SKM-1 (cell line): ENCODE results near the gene ADAMTS2.
"Not testable (repeated sequence)": the region's sequence is repeated elsewhere in the genome, so short reads cannot be mapped to it uniquely, and the experiment has no call there.

Experiments used
- DNase-seq: peaks from one replicate; lab custom pipeline; 2025; ENCODE audit not compliant: unreplicated experiment; lab: John Stamatoyannopoulos, UW

ADAMTS2 gene

DNA sequence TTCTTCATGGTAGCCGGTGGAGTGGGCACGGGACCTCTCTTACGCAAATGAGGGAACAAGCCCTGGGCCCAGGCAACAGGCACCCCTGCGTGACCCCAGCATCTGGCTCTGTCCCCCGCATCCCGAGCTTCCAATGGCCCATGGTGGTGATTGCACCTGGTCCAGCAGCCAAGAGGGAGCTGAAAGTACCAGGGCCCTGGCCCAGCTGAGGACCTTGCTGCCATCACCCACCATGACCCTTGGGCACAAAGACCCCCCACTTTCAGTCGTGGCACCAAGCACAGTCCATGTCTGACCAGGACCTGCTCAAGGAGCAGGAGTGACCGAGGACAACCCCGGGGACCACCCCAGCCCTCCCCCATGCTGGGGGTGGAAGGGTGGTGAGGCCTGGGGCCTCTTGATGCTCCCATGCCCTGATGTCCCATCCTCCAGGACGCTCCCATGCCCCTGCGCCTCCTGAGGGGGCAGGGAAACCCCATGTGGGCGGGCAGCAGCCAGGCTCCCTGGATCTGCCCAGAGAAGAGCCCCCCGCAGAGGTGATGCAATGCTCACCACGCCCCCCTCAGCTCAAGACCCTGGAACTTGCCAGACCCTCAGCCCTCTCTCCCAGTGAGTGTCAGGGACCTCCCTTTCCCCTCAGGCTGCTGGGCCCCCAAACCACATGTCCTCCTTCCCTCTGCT lies 123.9 kb downstream of the ADAMTS2 start:
- no peak for DNase-seq

DNA sequence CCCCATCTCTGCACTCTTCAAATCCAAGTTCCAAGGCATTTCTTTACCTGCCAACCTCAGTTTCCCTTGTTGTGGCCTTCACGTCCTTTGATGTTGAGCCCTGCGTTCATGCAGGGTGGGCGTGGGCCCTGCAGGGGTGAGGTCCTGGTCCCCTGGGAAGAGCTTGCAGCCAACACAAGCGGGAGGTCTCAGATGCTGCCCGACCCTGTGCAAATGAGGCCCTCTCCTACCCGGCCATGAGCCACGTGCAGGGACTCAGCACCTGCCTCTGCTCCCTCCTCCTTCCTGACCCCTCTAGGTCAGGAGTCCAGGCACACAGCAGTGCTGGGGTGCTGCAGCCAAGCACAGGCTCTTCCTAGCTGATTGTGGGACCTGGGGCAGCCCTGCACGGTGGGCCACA lies 124.5 kb downstream of the ADAMTS2 start:
- no peak for DNase-seq

DNA sequence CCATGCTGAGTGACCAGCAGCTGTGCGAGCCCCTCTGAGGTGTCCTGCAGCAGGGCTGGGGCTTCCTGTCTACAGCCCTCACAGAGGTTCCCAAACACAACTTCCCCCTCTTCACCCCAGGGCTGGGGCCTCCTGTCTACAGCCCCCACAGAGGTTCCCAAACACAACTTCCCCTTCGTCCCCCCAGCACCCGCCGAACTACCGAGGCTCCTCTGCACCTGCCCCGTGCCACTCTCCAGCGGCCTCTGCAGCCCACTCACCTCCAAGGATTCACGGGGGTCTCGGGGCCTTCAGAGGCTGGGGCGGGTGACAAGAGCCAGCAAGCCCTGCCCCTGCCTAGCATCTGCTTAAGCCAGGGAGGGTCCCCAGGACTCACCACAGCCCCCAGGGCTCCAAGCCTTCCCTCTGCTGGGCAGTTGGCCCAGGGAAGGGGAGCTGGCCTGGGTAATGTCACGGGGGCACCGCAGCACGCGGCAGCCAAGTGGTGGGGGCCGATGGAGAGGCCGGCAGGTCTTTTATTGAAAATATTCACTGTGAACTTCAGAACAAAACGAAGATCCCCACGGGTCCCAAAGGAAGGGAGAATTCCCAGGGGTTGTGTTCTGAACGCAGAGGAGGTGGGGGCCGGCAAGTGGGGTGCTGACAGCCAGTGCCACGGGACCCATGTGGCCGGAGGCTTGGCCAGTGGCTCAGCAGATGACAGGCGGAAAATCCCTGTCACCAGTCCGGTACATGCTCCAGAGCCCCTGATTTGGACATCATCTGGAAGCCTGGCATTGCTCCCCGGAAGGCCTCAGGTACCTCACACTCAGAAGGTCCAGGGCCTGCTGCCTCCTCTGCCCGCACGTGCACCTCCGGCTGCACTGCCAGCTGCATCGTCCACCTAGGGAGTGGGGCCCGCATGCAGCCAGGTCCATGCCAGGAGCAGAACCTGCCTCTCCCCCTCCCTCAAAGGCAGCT lies 125.3 kb downstream of the ADAMTS2 start:
- peak; percentile 0 for DNase-seq

DNA sequence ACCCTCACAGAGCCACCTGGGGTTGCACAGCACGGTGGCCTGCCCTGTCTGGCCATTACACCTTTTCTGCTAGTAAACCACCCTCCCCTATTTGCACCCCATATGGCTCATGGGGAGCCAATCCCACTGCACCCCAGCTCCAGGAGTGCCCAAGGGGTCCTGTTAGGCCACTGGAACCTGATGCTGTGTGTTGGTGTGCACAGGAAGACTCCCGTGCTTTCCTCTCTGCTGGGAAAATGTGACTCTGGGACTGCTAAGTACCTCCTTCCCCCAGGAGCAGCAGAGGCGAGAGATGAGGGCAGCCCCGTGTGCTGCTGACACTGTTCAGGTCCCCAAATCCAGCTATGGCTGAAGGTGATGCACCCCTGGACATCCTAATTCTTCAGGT lies 126.3 kb downstream of the ADAMTS2 start:
- no peak for DNase-seq

DNA sequence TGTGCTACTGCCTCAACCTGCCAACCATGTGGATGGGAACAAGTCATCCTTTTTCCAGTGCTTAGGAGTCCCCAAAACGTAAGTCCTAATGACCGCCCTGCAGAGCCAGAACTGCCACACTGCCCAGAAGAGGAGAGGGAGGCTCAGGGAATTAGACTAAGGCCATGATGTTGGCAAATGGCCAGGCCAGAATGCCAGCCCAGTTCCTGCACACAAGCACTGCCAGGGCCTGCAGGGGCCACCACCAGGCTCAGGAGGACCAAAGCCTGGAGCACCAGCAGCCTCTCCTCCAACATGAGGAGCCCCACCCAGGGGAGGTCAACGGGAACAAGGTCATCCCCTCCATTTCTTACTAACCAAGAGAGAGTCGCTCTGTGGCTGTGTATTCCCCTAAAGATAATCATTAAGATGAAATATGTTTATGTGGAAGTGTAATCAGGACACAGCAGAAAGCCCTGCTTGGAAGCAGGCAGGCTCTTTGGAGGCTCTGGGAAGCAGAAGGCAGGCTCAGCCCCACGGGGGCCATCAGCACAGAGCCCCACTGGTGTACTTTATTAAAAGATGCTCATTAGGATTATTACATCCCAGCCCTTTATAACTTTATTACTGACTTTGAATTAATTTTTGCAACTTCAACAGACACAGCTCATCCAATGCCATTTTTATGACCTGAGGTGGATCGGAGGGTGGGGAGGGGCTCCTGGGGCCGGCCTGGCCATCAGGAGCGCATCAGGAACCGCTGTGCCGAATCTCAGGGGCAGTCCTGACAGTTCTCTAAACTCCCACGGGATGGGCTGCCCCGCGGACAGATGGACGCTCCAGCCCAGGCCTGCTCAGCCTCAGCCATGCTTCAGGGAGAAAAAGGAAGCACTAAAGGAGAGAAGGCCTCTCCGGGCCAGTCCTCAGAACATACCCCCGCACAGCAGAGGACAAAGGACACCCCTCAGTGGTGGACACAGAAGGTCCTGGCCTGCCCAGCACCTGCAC lies 127.0 kb downstream of the ADAMTS2 start:
- DNase-seq: no peak

DNA sequence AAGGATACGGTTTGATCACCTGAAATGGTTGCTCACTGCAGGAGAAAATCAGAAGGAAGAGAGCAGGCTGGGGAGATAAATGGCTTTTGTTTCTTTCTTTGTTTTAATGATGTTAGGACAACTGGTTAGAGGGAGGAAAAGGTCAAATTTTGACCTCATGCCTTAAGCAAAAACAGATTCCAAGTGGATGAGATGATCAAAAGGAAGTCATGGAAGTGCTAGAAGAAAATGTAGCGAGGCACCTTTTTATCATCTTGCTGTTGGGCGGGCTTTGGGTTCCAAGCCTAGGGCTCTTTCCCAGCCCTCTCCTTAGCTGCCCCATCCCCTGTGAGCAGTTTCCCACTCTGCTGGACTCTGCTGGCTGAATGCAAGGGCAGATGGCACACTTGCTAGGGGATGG lies 127.9 kb downstream of the ADAMTS2 start:
- no peak for DNase-seq

DNA sequence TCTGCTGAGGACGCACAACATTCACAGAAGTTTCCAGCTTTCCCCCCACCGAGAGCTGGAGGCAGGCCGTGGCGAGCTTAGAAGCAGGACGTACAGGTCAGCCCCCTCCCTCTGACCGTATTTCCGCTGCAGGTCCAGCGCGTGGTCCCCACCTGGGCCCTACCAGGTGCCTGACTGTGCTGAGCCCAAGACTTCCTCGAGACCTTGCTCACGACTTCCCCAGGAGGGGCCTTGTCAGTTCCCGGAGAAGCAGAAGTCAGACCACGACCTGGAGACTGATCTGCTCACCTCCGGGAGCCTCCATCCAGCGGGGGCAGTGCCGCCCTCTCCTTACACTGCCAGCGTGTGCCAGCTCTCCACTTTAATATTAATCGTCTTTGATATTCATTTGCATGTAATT lies 128.9 kb downstream of the ADAMTS2 start:
- DNase-seq: not testable (repeated sequence)

DNA sequence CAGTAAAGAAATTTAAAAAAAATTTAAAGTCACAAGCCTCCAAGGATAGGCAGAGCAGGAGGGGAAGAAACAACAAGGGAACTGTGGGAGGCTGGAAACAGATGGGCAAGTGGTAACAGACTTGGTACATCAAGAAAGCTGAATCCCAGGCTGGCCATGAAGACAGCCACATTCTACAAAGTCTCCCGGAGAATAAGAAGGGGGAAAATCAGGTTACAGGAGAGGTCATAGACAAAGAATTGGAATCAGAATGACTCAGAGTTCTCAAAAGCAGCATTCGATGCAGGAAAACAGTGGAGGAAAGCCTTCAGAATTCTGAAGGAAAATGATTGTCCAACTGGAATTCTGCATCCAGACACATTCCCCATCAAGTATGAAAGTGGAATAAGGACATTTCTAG lies 129.7 kb downstream of the ADAMTS2 start:
- DNase-seq: no peak

DNA sequence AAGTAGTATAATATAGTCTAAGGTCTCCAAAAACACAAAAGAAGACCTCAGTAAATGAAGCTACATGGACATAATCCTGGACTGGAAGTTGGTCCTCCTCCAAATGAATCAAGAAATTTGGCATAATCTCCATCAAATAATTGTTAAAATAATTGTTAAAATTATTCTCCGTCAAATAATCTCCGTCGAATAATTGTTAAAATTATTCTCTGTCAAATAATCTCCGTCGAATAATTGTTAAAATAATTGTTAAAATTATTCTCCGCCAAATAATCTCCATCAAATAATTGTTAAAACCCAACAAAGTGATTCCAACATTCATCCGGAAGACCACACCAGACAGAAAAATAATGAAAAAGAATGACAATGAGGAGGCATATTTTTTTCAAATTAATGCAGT lies 130.6 kb downstream of the ADAMTS2 start:
- no peak for DNase-seq

DNA sequence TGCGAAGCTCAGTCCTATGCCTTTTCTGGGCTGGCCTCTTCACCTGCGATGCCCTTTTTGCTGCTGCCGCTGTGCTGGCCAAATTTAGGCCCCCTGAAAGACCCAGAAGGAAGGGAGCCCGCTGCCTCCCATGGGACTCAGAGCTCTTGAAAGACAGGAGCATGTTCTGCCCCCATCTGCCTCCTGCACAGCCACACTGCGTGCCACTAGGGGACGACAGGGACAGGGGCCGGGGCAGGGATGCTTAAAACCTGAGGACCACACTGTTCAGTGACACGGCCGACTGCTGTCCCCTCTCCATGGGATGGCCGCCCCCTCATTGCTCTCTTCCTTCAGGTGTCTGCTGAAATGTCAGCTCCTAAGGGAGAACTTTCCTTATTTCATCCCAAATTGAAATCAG lies 132.4 kb downstream of the ADAMTS2 start:
- DNase-seq: no peak

DNA sequence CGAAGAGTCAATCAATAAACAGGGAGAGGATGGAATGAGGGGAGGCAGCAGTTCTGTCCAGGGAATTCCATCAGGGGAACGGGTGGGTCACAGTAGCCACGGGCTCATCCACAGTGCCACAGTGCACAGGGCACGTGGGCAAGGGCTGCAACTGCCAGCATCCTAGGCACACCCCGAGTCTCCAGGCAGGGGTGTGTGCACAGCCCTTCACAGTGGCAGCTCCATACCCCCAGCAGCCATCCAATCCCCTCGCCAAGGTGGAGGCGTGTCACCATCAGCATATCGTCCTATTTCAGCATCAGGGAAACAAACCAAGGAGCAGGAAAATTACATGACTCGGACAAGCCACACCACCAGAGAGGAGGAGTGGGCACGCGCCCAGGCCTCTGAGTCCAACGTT lies 133.6 kb downstream of the ADAMTS2 start:
- no peak for DNase-seq

DNA sequence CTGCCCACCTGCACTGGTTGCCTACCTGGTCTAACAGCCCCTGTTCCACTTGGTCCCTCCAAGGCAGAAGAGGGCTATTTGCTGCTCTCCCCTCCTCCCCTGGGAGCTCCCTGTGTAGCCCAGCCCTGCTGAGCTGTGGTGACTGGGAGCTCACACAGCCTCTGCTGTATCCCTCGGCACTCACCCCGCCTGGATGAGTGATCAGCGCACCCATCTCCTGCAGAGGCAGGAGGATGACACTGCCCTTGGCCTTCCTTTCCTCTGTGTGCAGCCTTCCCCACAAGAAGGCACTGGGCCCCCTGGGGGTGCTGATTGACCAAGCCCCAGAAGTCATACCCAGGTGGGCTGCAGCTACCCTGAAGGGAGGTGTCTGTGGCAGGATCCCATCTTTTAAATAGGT lies 134.2 kb downstream of the ADAMTS2 start:
- no peak for DNase-seq

DNA sequence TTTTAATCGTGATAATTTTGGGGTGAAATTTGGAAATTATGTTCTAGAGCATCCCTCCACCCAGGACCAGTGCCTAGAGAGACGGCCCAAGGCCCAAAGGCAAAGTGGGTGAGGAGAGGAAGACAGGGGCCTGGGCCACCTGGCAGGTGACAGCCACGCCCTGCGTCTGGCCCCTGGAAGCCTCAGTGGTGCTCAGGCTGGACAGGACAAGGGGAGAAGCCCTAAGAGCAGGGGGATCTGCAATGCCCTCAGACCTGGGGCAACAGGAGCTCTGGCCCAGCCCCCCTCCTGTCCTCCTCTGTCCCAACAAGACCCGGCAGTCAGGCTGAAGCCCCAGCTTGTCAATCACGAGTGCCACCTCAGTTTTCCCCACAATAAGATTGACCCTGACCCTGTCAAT lies 134.8 kb downstream of the ADAMTS2 start:
- no peak for DNase-seq

DNA sequence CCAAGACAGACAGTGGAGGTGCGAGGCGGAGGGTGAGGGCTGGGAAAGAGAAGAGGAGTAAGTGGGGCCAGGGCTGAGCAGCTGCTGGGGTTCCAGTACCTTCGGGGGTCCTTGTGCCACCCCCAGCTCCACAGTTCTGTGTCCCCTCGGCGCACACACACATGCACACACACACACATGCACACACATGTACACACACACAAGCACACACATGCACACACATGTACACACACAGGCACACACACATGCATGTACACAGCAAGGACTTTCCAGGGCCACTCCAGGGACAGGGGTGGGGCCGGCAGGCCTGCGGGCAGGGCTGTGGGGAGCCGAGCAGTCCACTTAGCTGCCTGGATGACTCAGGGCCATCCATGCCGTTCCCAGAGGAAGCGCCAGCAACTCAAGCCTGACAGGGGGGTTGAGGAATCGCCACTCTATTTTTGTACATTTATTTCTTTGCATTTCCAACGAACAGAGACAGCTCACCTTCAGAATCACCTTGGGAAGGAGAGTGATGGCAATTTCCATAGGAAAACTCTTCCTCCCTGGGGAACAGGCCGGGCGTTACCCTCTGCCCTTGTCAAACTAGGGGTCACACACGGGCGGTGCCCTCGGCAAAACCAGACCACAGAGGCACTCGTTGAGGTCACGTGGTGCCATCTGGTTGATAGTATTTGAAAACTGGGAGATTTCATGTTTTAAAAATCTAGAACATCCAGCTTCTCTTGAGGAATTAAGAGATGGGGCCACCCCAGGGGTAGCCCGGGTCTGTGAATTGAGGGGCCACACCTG lies 135.7 kb downstream of the ADAMTS2 start:
- no peak for DNase-seq

DNA sequence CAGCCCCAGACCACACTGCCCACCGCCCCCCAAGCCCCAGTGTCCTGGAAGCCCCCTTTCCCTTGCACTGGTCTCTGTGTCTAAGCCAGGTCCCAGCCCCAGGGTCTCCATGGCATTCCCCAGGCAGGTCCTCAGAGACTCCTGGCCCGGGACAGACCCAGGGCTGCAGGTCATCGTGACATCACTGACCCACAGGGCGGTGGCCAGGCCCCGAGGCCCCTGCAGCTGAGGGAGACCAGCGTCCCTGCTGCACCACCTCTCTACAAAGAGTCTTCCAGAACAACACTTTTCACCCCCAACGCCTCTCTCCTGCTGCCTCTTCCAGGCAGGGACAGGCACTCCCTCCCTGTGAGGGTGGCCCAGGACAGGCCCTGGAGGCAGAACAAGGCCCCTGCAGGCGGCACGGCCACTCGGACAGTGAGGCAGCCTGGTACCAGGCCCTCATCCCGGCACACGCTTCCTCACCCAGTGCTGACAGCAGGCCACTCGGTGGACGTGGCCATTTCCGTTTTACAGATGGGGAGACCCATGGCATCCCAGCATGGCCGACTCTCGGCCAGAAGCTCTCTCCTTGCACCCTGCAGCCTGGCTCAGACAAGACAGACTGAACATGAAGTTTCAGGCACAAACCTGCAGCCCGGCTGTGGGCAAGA lies 136.4 kb downstream of the ADAMTS2 start:
- no peak for DNase-seq

DNA sequence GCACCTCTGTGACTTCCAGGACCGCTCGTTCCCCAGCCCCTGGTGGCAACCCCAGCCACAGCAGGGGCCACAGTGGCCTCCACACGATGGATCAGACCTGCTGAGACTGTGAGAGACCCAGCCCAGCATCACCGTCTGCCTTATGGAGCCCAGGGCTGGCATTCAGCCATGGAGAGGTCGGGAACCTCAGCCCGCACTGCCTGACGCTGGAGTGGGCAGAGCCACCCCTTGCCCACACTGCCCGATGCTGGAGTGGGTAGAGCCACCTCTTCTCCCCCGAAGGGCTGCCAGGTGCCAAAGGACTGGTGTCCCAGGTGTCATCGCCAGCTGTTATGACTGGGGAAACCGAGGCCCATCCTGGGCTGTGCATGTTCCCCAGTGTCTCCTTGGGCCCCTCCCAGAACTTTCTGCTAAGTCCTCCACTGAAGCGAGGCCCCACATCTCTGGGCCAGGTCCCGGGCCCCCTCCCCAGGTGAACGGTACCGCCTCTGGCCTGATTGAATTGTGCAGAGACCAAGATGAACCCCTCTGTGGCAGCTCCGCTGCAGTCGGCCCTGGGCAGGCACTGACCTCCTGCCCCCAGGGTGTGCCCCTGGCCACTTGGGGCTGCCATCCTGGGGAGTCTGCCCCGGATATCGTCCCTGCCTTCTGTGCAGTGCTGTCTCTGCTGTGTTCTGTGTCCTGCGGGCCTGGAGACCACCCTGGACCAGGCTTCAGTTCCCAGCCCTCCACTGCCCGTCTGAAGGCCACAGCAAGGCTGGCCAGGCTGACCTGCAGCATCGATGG lies 137.1 kb downstream of the ADAMTS2 start:
- DNase-seq: no peak

DNA sequence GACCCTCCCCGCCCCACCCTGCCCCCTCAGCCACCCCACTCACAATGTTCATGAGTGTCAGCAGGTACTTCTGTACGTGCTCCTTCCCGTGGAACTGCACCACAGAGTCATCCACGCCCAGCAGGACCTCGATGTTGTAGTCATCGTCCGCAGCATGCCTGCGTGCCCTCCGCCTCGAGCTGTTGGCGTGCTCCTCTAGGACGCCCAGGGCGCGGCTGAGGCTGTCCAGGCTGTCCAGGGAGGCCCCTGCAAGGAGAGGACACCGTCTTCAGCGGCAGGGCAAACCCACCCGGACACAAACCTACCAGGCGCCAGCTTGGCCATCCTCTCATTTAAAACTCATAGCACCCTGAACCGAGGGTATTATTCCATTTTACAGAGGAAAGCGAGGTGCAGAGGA lies 137.8 kb downstream of the ADAMTS2 start:
- no peak for DNase-seq

DNA sequence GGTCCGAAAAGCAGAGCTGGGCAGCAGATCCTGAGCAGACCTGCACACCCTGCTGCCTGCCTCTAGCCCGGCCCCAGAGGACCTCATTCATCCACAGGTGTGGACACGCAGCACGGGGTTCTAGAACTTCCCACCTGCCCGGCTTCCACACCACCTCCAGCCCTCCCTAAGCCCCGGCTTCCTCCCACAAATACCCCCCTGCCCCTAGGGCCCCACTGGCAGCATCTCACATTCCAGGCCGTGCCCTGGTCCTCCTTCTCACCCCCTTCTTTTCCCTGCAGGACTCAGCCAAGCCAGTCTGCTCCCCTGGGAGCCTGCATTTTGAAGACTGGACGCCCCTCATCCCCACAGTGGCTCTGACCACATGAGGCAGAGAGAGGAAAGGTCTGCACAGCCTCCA lies 138.9 kb downstream of the ADAMTS2 start:
- DNase-seq: no peak

DNA sequence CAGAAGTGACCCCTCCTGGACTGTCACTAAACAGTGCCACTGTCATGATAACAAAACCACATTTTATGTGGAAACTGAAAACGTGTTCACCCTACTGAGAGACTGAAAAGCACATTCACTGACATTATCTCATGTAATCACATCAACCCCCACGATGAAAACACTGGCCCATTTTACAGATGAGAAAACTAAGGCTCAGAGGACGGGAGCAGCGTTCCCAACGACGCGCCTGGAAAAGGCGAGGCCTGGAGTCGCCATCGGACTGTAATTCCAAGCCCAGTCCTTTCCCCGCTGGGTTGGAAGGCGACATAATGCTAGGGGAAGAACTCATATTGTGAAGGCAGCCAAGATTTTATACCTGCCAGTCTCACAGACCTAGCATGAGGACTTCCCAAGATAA lies 140.0 kb downstream of the ADAMTS2 start:
- DNase-seq: no peak
